Thyroid gland (tissue), 4 donors: Measurements from ENCODE around the gene CCDC87. TPM values are rescaled to one million over a fixed set of nuclear protein-coding genes. Genes with fewer than 3 reads are reported as not detected.
"Not testable (repeated sequence)": the region's sequence is repeated elsewhere in the genome, so short reads cannot be mapped to it uniquely, and the experiment has no call there.

Experiments
- DNase-seq, 2 donors: peaks; one replicate each; pipeline ENCODE4 v3.0.0-alpha.2; 2019
- H3K27ac ChIP-seq, 3 donors: fragments of 200-600 bp; sonication (generic); 1 replicate in 2 of 3; 2 replicates in 1 of 3; pipeline ENCODE4 v1.5.1; 2016 to 2019; ENCODE audit warnings: mild to moderate bottlenecking in 1 of 3, moderate library complexity in 1 of 3
- H3K27me3 ChIP-seq: fragments of 200-600 bp; sonication (generic); one replicate; pipeline ENCODE4 v1.5.1; 2019
- H3K36me3 ChIP-seq, 2 donors: fragments of 200-600 bp; sonication (generic); one replicate each; pipeline ENCODE4 v1.5.1; 2016 to 2019
- H3K4me1 ChIP-seq, 2 donors: fragments of 200-600 bp; sonication (generic); one replicate each; pipeline ENCODE4 v1.5.1; 2017 to 2019
- H3K4me3 ChIP-seq, 3 donors: fragments of 200-600 bp; sonication (generic); replicated peaks in 1 of 3; 1 replicate in 2 of 3; 2 replicates in 1 of 3; pipeline ENCODE4 v1.5.1; 2016; ENCODE audit warnings: mild to moderate bottlenecking in 1 of 3
- H3K9me3 ChIP-seq: fragments of 200-600 bp; sonication (generic); one replicate; pipeline ENCODE4 v1.5.1; 2017
- POLR2A ChIP-seq, 2 donors: fragments of 450-650 bp; IDR thresholded peaks; one replicate each; pipeline ENCODE4 v1.6.1; 2017; ENCODE audit warnings: antibody characterized with exemption in 2 of 2, mild to moderate bottlenecking in 2 of 2, moderate library complexity in 1 of 2
- WGBS, 2 donors: methylation state at CpG; one replicate each; pipeline ENCODE4 v1.1.5; 2017; 5-methylcytosine and 5-hydroxymethylcytosine counted together
- intact Hi-C: fragments of 100-400 bp; cut with DNase I; formaldehyde crosslinking; loops from one replicate; pipeline ENCODE4 v1.15.1; 2023
- small RNA-seq: library from RNA; depleted of rRNA; stranded (forward); fragments of <200 nt; gene quantifications from one replicate; pipeline ENCODE3, GENCODE V24; 2016
- total RNA-seq, 4 donors: library from RNA; depleted of rRNA; stranded (reverse); fragments of >200 nt; gene quantifications; one replicate each; pipeline ENCODE4 v1.2.3, GENCODE V29; 2016
- TF ChIP-seq, protein P1 (sequence below), 6 experiments: fragments of 200-600 bp in 3 of 6; fragments of 450-650 bp in 3 of 6; sonication (generic) in 3 of 6; IDR thresholded peaks; one replicate each; pipeline ENCODE4 v1.5.1; 2016 to 2019; ENCODE audit warnings: antibody characterized with exemption in 6 of 6, mild to moderate bottlenecking in 2 of 6, inconsistent platforms in 1 of 6, moderate library complexity in 1 of 6

Gene CCDC87
- total RNA-seq, 4 donors from 2014 or later = 0.92 to 2.1 (median 1.1) TPM

DNA sequence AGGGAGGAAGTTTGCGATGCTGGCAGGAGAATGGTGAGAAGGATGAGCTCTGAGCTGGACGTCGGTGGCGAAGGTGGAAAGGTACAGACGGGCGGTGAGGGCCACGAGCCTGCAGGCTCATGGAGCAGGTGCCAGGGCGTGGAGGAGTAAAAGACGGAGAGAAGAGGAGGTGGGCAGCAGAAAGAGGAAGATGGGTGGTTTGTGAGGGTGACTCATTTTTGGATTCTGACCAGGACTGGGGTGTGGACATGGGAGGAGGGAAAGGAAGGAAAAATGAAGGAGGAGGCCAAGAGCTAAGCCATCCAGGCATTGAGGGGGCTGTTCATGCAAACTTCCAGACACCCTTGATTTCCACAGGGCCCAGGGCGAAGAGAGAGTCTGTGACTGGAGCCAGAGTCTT lies 50.5 kb downstream of the CCDC87 start:
- 88 to 93% methylated on average over 10 of the region's 10 CpGs for WGBS, 2 donors
- Histone ChIP-seq H3K9me3 (no peaks in the 10 kb centered on the region), H3K4me3 (no peak overlapping the region), H3K36me3 (peaks cover 0 to 4% of the 10 kb centered on the region in 2 donors), H3K4me1 (peaks cover 15 to 16% of the 10 kb centered on the region in 2 donors), H3K27ac (no peak overlapping the region), H3K27me3 (no peaks in the 10 kb centered on the region)
- intact Hi-C loops = no loop called here
- no peak for DNase-seq
- no peak for TF ChIP-seq POLR2A (IDR thresholded peaks at IDR 0.05)
- TF ChIP-seq, protein P1, sequence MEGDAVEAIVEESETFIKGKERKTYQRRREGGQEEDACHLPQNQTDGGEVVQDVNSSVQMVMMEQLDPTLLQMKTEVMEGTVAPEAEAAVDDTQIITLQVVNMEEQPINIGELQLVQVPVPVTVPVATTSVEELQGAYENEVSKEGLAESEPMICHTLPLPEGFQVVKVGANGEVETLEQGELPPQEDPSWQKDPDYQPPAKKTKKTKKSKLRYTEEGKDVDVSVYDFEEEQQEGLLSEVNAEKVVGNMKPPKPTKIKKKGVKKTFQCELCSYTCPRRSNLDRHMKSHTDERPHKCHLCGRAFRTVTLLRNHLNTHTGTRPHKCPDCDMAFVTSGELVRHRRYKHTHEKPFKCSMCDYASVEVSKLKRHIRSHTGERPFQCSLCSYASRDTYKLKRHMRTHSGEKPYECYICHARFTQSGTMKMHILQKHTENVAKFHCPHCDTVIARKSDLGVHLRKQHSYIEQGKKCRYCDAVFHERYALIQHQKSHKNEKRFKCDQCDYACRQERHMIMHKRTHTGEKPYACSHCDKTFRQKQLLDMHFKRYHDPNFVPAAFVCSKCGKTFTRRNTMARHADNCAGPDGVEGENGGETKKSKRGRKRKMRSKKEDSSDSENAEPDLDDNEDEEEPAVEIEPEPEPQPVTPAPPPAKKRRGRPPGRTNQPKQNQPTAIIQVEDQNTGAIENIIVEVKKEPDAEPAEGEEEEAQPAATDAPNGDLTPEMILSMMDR (IDR thresholded peaks at IDR 0.05) = no peak

DNA sequence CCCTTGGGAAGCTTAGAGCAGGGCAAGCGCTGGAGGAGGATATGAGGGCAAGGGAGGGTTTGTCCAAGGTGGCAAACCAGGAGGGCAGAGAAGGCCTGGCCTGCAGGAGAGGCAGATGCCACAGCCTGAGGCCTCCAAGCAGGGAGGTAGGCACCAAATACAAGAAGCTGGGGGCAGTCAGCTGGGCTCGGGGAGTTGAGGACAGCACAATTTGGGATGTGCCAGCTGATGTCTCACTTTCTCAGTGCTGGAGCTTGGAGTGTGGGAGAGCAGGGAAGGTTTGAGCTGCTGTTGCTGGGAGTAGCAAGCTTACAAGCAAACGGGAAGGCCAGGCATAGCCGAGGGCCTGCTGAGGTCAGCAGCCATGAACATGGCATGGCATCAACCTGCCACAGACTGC lies 51.0 kb downstream of the CCDC87 start:
- H3K9me3 ChIP-seq = no peaks in the 10 kb centered on the region
- H3K4me3 ChIP-seq = no peak overlapping the region
- no peak overlapping the region for H3K27ac ChIP-seq
- TF ChIP-seq, protein P1 (IDR thresholded peaks at IDR 0.05) = no peak
- no peak for TF ChIP-seq POLR2A (IDR thresholded peaks at IDR 0.05)
- DNase-seq = no peak
- peaks cover 0 to 7% of the 10 kb centered on the region in 2 donors for H3K36me3 ChIP-seq
- H3K27me3 ChIP-seq = no peaks in the 10 kb centered on the region
- intact Hi-C loops = no loop called here
- WGBS, 2 donors = 90 to 92% methylated on average over 4 of the region's 4 CpGs
- peaks cover 13 to 16% of the 10 kb centered on the region in 2 donors for H3K4me1 ChIP-seq

DNA sequence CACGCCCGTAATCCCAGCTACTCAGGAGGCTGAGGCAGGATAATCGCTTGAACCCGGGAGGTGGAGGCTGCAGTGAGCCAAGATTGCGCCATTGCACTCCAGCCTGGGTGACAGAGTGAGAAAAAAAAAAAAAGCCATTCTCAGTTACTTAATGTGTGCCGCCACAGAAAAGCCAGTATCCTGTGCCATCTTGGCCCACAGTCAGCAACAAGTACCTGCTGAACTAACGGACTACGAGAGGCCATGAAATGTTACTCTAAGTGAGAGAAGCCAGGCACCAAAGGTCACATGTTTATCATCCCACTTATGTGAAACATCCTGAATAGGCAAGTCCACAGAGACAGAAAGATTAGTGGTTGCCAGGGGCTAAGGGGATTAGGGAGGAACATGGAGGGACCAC lies 52.3 kb downstream of the CCDC87 start:
- H3K4me3 ChIP-seq, H3K9me3 ChIP-seq, intact Hi-C loops, DNase-seq, H3K27me3 ChIP-seq, H3K36me3 ChIP-seq, H3K27ac ChIP-seq: not testable (repeated sequence)
- peaks cover 6 to 11% of the 10 kb centered on the region in 2 donors for H3K4me1 ChIP-seq
- WGBS, 2 donors = 94% methylated on average over 8 of the region's 8 CpGs

Small RNA genes within 50 kb of the gene (small RNA-seq; reads per million reads assigned to genes)
- gene RNU4-39P = not detected

Other genes with a start within 250 kb of the CCDC87 start
- 10 to 100 TPM; 41.4 to 64.4 (median 53.8) TPM for gene BRMS1, start 248.0 kb downstream of the CCDC87 start, total RNA-seq
- gene B4GAT1, start 245.4 kb downstream of the CCDC87 start, total RNA-seq = 10 to 100 TPM; 41.1 to 67.2 (median 49.5) TPM
- gene SLC29A2, start 221.3 kb downstream of the CCDC87 start, total RNA-seq = 10 to 100 TPM in 2 of 4 donors, 1 to 10 TPM in 2; 5.0 to 11.4 (median 8.3) TPM
- gene NPAS4, start 172.0 kb downstream of the CCDC87 start, total RNA-seq = not detected
- gene MRPL11, start 154.2 kb downstream of the CCDC87 start, total RNA-seq = 10 to 100 TPM; 35.5 to 58.3 (median 39.7) TPM
- gene PELI3, start 126.2 kb downstream of the CCDC87 start, total RNA-seq = 10 to 100 TPM; 11.4 to 21.8 (median 14.7) TPM
- gene DPP3, start 112.6 kb downstream of the CCDC87 start, total RNA-seq = 10 to 100 TPM; 10.9 to 38.7 (median 35.8) TPM
- 100 to 1,000 TPM in 3 of 4 donors, 10 to 100 TPM in 1; 83.2 to 200 (median 165) TPM for gene BBS1, start 82.4 kb downstream of the CCDC87 start, total RNA-seq
- gene ZDHHC24, start 47.0 kb downstream of the CCDC87 start, total RNA-seq = 10 to 100 TPM; 20.3 to 25.9 (median 22.3) TPM
- gene ACTN3, start 46.2 kb downstream of the CCDC87 start, total RNA-seq = under 1 TPM in 1 of 4 donors, not detected in 3; 0.27 TPM
- 10 to 100 TPM; 30.4 to 79.1 (median 64.6) TPM for gene CTSF, start 24.5 kb downstream of the CCDC87 start, total RNA-seq
- 10 to 100 TPM; 22.7 to 48.5 (median 28.9) TPM for gene CCS, start 122 bp upstream of the CCDC87 start, total RNA-seq
- gene RBM14, start 23.6 kb upstream of the CCDC87 start, total RNA-seq = 10 to 100 TPM; 31.8 to 76.9 (median 62.9) TPM
- 100 to 1,000 TPM; 104 to 147 (median 131) TPM for gene RBM4, start 45.6 kb upstream of the CCDC87 start, total RNA-seq
- gene RBM4B, start 84.8 kb upstream of the CCDC87 start, total RNA-seq = 10 to 100 TPM; 16.6 to 24.7 (median 24.2) TPM
- 1 to 10 TPM in 2 of 4 donors, under 1 TPM in 2; 0.25 to 1.6 (median 0.83) TPM for gene SPTBN2, start 136.2 kb upstream of the CCDC87 start, total RNA-seq